ENCODE data around the gene SERINC5.

- TF ChIP-seq POLR2A (IDR thresholded peaks at IDR 0.05; ENCODE audit: extremely low read depth, insufficient read length), result no peak
- TF ChIP-seq, protein P1, sequence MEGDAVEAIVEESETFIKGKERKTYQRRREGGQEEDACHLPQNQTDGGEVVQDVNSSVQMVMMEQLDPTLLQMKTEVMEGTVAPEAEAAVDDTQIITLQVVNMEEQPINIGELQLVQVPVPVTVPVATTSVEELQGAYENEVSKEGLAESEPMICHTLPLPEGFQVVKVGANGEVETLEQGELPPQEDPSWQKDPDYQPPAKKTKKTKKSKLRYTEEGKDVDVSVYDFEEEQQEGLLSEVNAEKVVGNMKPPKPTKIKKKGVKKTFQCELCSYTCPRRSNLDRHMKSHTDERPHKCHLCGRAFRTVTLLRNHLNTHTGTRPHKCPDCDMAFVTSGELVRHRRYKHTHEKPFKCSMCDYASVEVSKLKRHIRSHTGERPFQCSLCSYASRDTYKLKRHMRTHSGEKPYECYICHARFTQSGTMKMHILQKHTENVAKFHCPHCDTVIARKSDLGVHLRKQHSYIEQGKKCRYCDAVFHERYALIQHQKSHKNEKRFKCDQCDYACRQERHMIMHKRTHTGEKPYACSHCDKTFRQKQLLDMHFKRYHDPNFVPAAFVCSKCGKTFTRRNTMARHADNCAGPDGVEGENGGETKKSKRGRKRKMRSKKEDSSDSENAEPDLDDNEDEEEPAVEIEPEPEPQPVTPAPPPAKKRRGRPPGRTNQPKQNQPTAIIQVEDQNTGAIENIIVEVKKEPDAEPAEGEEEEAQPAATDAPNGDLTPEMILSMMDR (IDR thresholded peaks at IDR 0.05; ENCODE audit: low read depth, low read length), result no peak
- no peak for TF ChIP-seq MYC (IDR thresholded peaks at IDR 0.05; ENCODE audit: low read depth, low read length)
- TF ChIP-seq, protein P2, sequence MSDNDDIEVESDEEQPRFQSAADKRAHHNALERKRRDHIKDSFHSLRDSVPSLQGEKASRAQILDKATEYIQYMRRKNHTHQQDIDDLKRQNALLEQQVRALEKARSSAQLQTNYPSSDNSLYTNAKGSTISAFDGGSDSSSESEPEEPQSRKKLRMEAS (IDR thresholded peaks at IDR 0.05; ENCODE audit: low read depth, low read length), result no peak
These were observed 44.5 kb downstream of the SERINC5 start for GRCh38 chr5:80211327-80211726.

Measured in NB4 (cell line).